CD4-positive, alpha-beta T cell (primary cell): ENCODE measurements around the gene ZRSR2. TPM values are rescaled to one million over a fixed set of nuclear protein-coding genes. Genes with fewer than 3 reads are reported as not detected.

Experiments
- ATAC-seq: fragments of 200-7000 bp; cut with Tn5 transposase; one replicate; pipeline ENCODE4 v1.10.0; 2022; ENCODE audit warnings: mild to moderate bottlenecking; ENCODE audit not compliant: poor library complexity
- CTCF ChIA-PET: fragments of 350-600 bp; sonication (Branson Sonifier 250); formaldehyde crosslinking; loops from one replicate; lab custom pipeline; 2021; ENCODE audit warnings: antibody characterized with exemption, inconsistent platforms; lab: Charles Lee
- POLR2A ChIA-PET: fragments of 350-600 bp; sonication (Branson Sonifier 250); formaldehyde crosslinking; loops from one replicate; lab custom pipeline; 2021; ENCODE audit warnings: antibody characterized with exemption, inconsistent platforms; lab: Charles Lee
- DNase-seq, 14 experiments: peaks; one replicate each; pipeline ENCODE4 v3.0.0-alpha.2; 2013 to 2020; ENCODE audit warnings: mixed read lengths in 2 of 14
- H3K27ac ChIP-seq, 2 donors: one replicate each; pipeline versions ENCODE4 v1.5.1 to v1.7.0; 2013; ENCODE audit warnings: low read length in 2 of 2, low read depth in 1 of 2, mild to moderate bottlenecking in 1 of 2
- H3K27me3 ChIP-seq, 2 experiments: 1 replicate in 1 of 2; 2 replicates in 1 of 2; pipeline versions ENCODE4 v1.6.1 to v1.7.0; 2013; ENCODE audit warnings: low read length in 2 of 2, control low read depth in 1 of 2, mild to moderate bottlenecking in 1 of 2, moderate library complexity in 1 of 2; ENCODE audit not compliant: insufficient read depth in 2 of 2, control insufficient read depth in 1 of 2
- H3K36me3 ChIP-seq: one replicate; pipeline ENCODE4 v1.6.1; 2013; ENCODE audit warnings: low read length, control low read depth; ENCODE audit not compliant: insufficient read depth
- H3K4me1 ChIP-seq: one replicate; pipeline ENCODE4 v1.6.1; 2013; ENCODE audit warnings: low read length, control low read depth; ENCODE audit not compliant: insufficient read depth
- H3K4me3 ChIP-seq: one replicate; pipeline ENCODE4 v1.5.1; 2013; ENCODE audit warnings: mild to moderate bottlenecking, low read length, moderate library complexity
- H3K9me3 ChIP-seq, 2 experiments: 1 replicate in 1 of 2; 2 replicates in 1 of 2; pipeline versions ENCODE4 v1.6.1 to v1.7.0; 2013; ENCODE audit warnings: low read length in 2 of 2, mild to moderate bottlenecking in 2 of 2, control low read depth in 1 of 2, moderate library complexity in 1 of 2; ENCODE audit not compliant: control insufficient read depth in 1 of 2, insufficient read depth in 1 of 2
- H3K27ac Mint-ChIP-seq: one replicate; pipeline ENCODE4 v1.8.0; 2020; ENCODE audit warnings: mixed read lengths
- H3K27me3 Mint-ChIP-seq: one replicate; pipeline ENCODE4 v1.8.0; 2021; ENCODE audit warnings: mixed read lengths
- H3K36me3 Mint-ChIP-seq: one replicate; pipeline ENCODE4 v1.8.0; 2021; ENCODE audit warnings: low read depth, mixed read lengths
- H3K4me1 Mint-ChIP-seq: one replicate; pipeline ENCODE4 v1.8.0; 2021; ENCODE audit warnings: low read depth, mixed read lengths
- H3K4me3 Mint-ChIP-seq: one replicate; pipeline ENCODE4 v1.8.0; 2020; ENCODE audit warnings: mild to moderate bottlenecking, mixed read lengths
- H3K9me3 Mint-ChIP-seq: one replicate; pipeline ENCODE4 v1.8.0; 2020; ENCODE audit warnings: mixed read lengths
- CTCF ChIP-seq: fragments of 200-600 bp; IDR thresholded peaks from one replicate; pipeline ENCODE4 v1.8.0; 2022; ENCODE audit warnings: antibody characterized with exemption, mild to moderate bottlenecking
- intact Hi-C, 2 experiments: fragments of 100-400 bp; cut with DNase I in 1 of 2; cut with micrococcal nuclease in 1 of 2; formaldehyde crosslinking; loops; one replicate each; pipeline versions ENCODE4 v1.15.1 to v1.9.0; 2023 to 2025; cut with DNase I, micrococcal nuclease
- total RNA-seq, 174 experiments: library from RNA in 2 of 174; stranded (reverse) in 2 of 174; gene quantifications; one replicate each; pipeline ENCODE4 v1.2.3 and lab custom pipeline; 2021 to 2026

Gene ZRSR2
- total RNA-seq, 2 experiments from 2014 or later: 18.4 to 21.1 TPM

- ATAC-seq (no peak), DNase-seq (no peak)
- POLR2A ChIA-PET: no interaction called here
- TF ChIP-seq CTCF: no peak
- peaks cover 17% of the 10 kb centered on the region for H3K4me1 ChIP-seq
- H3K27ac Mint-ChIP-seq: no peak overlapping the region
- intact Hi-C loops: no loop called here
- peaks cover 6% of the 10 kb centered on the region for H3K4me1 Mint-ChIP-seq
- H3K9me3 ChIP-seq: no peaks in the 10 kb centered on the region
- no peak overlapping the region for H3K27ac ChIP-seq
- CTCF ChIA-PET: no interaction called here
- H3K36me3 ChIP-seq: peaks cover 19% of the 10 kb centered on the region
- peaks cover 34% of the 10 kb centered on the region for H3K36me3 Mint-ChIP-seq
- H3K9me3 Mint-ChIP-seq: no peaks in the 10 kb centered on the region
- no peaks in the 10 kb centered on the region for H3K27me3 Mint-ChIP-seq
- H3K4me3 ChIP-seq: no peak overlapping the region
- no peak overlapping the region for H3K4me3 Mint-ChIP-seq
- H3K27me3 ChIP-seq: no peaks in the 10 kb centered on the region
Measured at GRCh38 chrX:15785176-15785750, 5.0 kb upstream of the ZRSR2 start.

- Mint-ChIP-seq H3K27me3 (no peaks in the 10 kb centered on the region), H3K36me3 (peaks cover 27% of the 10 kb centered on the region), H3K4me3 (no peak overlapping the region), H3K4me1 (peaks cover 5% of the 10 kb centered on the region), H3K9me3 (no peaks in the 10 kb centered on the region), H3K27ac (no peak overlapping the region)
- Histone ChIP-seq H3K27me3 (no peaks in the 10 kb centered on the region), H3K36me3 (peaks cover 9% of the 10 kb centered on the region), H3K27ac (no peak overlapping the region), H3K9me3 (no peaks in the 10 kb centered on the region), H3K4me1 (peaks cover 18% of the 10 kb centered on the region), H3K4me3 (no peak overlapping the region)
- POLR2A ChIA-PET: no interaction called here
- no peak for TF ChIP-seq CTCF
- CTCF ChIA-PET: no interaction called here
- intact Hi-C loops: no loop called here
- DNase-seq (no peak), ATAC-seq (no peak)
Measured at GRCh38 chrX:15786915-15787314, 3.4 kb upstream of the ZRSR2 start.

GRCh38 chrX:15790769-15791290, 546 bp downstream of the ZRSR2 start:
- TF ChIP-seq CTCF: no peak
- Histone ChIP-seq H3K27ac (peak overlapping the region; percentile 87 to 92), H3K27me3 (no peaks in the 10 kb centered on the region), H3K36me3 (peaks cover 13% of the 10 kb centered on the region), H3K4me3 (peak overlapping the region; percentile 86), H3K4me1 (peaks cover 27% of the 10 kb centered on the region), H3K9me3 (no peaks in the 10 kb centered on the region)
- CTCF ChIA-PET: interaction anchor here (0.6 to 1.6 kb wide), 7 partner anchors 9 to 146 kb away, joined by 3 to 6 read pairs (median 4); partner anchors contain the start of gene CA5B
- H3K27ac Mint-ChIP-seq: no peak overlapping the region
- H3K27me3 Mint-ChIP-seq: no peaks in the 10 kb centered on the region
- no peaks in the 10 kb centered on the region for H3K9me3 Mint-ChIP-seq
- DNase-seq (peak in 1 of 14 experiments; percentile 42), ATAC-seq (no peak)
- peaks cover 15% of the 10 kb centered on the region for H3K4me1 Mint-ChIP-seq
- H3K36me3 Mint-ChIP-seq: peaks cover 30% of the 10 kb centered on the region
- POLR2A ChIA-PET: interaction anchor here (0.9 to 3.5 kb wide), 15 partner anchors 15 to 928 kb away, joined by 3 to 41 read pairs (median 5); partner anchors contain the start of genes AP1S2, CA5B and SYAP1
- intact Hi-C loops: loop anchor here (5.0 to 10.0 kb wide), 4 partner anchors 39 to 456 kb away; partner anchors contain the start of genes AP1S2 (in 1 of the 2) and PIGA (in 1 of the 2)
- H3K4me3 Mint-ChIP-seq: no peak overlapping the region
